H9 (cell line): Measurements from ENCODE around the gene CTAGE4. TPM values are rescaled to one million over a fixed set of nuclear protein-coding genes. Genes with fewer than 3 reads are reported as not detected.

Experiments used
- DNase-seq: peaks from one replicate; pipeline ENCODE4 v3.0.0-alpha.2; 2017
- H2AFZ ChIP-seq: one replicate; pipeline ENCODE4 v1.6.1; 2013; ENCODE audit warnings: mild to moderate bottlenecking, low read length, control low read depth, moderate library complexity
- H2AK5ac ChIP-seq: 2 replicates; pipeline ENCODE4 v1.6.1; 2013; ENCODE audit warnings: low read length, control low read depth, mixed read lengths; ENCODE audit not compliant: insufficient read length
- H2BK120ac ChIP-seq: one replicate; pipeline ENCODE4 v1.6.1; 2013; ENCODE audit warnings: low read depth, mild to moderate bottlenecking, low read length, control low read depth, inconsistent platforms; ENCODE audit not compliant: poor library complexity, severe bottlenecking
- H2BK12ac ChIP-seq: 2 replicates; pipeline ENCODE4 v1.6.1; 2013; ENCODE audit warnings: low read length, control low read depth, mixed read lengths, low read depth; ENCODE audit not compliant: insufficient read length
- H2BK15ac ChIP-seq: 2 replicates; pipeline ENCODE4 v1.6.1; 2013; ENCODE audit warnings: low read depth, low read length, control low read depth
- H2BK20ac ChIP-seq: one replicate; pipeline ENCODE4 v1.6.1; 2013; ENCODE audit warnings: low read depth, mild to moderate bottlenecking, low read length, control low read depth, inconsistent platforms; ENCODE audit not compliant: poor library complexity, severe bottlenecking
- H2BK5ac ChIP-seq: 2 replicates; pipeline ENCODE4 v1.6.1; 2013; ENCODE audit warnings: low read length, control low read depth, mixed read lengths; ENCODE audit not compliant: insufficient read length
- H3K14ac ChIP-seq: 2 replicates; pipeline ENCODE4 v1.6.1; 2013; ENCODE audit warnings: low read length, control low read depth; ENCODE audit not compliant: insufficient read depth
- H3K18ac ChIP-seq: 2 replicates; pipeline ENCODE4 v1.6.1; 2013; ENCODE audit warnings: low read depth, mild to moderate bottlenecking, mixed read lengths, low read length, control low read depth; ENCODE audit not compliant: insufficient read length
- H3K23ac ChIP-seq: 2 replicates; pipeline ENCODE4 v1.6.1; 2013; ENCODE audit warnings: low read length, control low read depth, mixed read lengths, low read depth; ENCODE audit not compliant: insufficient read length
- H3K23me2 ChIP-seq: 2 replicates; pipeline ENCODE4 v1.6.1; 2013; ENCODE audit warnings: low read depth, mild to moderate bottlenecking, mixed read lengths, low read length, control low read depth; ENCODE audit not compliant: insufficient read length, poor library complexity, severe bottlenecking
- H3K27ac ChIP-seq: 2 replicates; pipeline ENCODE4 v1.5.1; 2013; ENCODE audit warnings: low read length, control low read depth, mixed read lengths, low read depth; ENCODE audit not compliant: insufficient read length
- H3K27me3 ChIP-seq: 2 replicates; pipeline ENCODE4 v1.6.1; 2013; ENCODE audit warnings: low read length, control low read depth, inconsistent platforms; ENCODE audit not compliant: insufficient read depth
- H3K4ac ChIP-seq: 2 replicates; pipeline ENCODE4 v1.6.1; 2013; ENCODE audit warnings: low read depth, mild to moderate bottlenecking, control low read depth, inconsistent platforms, low read length, moderate library complexity
- H3K4me1 ChIP-seq: 2 replicates; pipeline ENCODE4 v1.6.1; 2013; ENCODE audit warnings: low read length, control low read depth, inconsistent platforms; ENCODE audit not compliant: insufficient read depth
- H3K4me2 ChIP-seq: 2 replicates; pipeline ENCODE4 v1.6.1; 2013; ENCODE audit warnings: low read length, control low read depth, mixed read lengths; ENCODE audit not compliant: insufficient read length, insufficient read depth
- H3K56ac ChIP-seq: 2 replicates; pipeline ENCODE4 v1.6.1; 2013; ENCODE audit warnings: low read depth, mild to moderate bottlenecking, mixed read lengths, low read length, control low read depth; ENCODE audit not compliant: insufficient read length
- H3K79me1 ChIP-seq: 2 replicates; pipeline ENCODE4 v1.6.1; 2013; ENCODE audit warnings: low read depth, mild to moderate bottlenecking, moderate library complexity, low read length, control low read depth, inconsistent platforms; ENCODE audit not compliant: insufficient read depth, poor library complexity, severe bottlenecking
- H3K79me2 ChIP-seq: 2 replicates; pipeline ENCODE4 v1.6.1; 2013; ENCODE audit warnings: low read length, control low read depth, inconsistent platforms; ENCODE audit not compliant: insufficient read depth
- H3K9ac ChIP-seq: 2 replicates; pipeline ENCODE4 v1.6.1; 2013; ENCODE audit warnings: low read length, control low read depth, mixed read lengths; ENCODE audit not compliant: insufficient read length; ENCODE audit errors: extremely low read depth
- H3K9me3 ChIP-seq: one replicate; pipeline ENCODE4 v1.6.1; 2013; ENCODE audit warnings: low read depth, low read length, inconsistent platforms; ENCODE audit not compliant: control insufficient read depth
- H3T11ph ChIP-seq: one replicate; pipeline ENCODE4 v1.6.1; 2013; ENCODE audit warnings: mild to moderate bottlenecking, low read length, control low read depth, inconsistent platforms
- H4K20me1 ChIP-seq: one replicate; pipeline ENCODE4 v1.6.1; 2013; ENCODE audit not compliant: control insufficient read depth, insufficient read length, insufficient read depth
- H4K5ac ChIP-seq: 2 replicates; pipeline ENCODE4 v1.6.1; 2013; ENCODE audit warnings: low read depth, mild to moderate bottlenecking, mixed read lengths, low read length, control low read depth; ENCODE audit not compliant: insufficient read length
- H4K8ac ChIP-seq: replicated peaks from 2 replicates; pipeline ENCODE4 v1.6.1; 2013; ENCODE audit warnings: low read length, control low read depth, mixed read lengths, low read depth; ENCODE audit not compliant: insufficient read length
- H4K91ac ChIP-seq: 2 replicates; pipeline ENCODE4 v1.6.1; 2013; ENCODE audit warnings: low read depth, mild to moderate bottlenecking, moderate library complexity, mixed read lengths, low read length, control low read depth; ENCODE audit not compliant: insufficient read length
- H3K27ac Mint-ChIP-seq, 3 experiments: 2 replicates in 2 of 3; 3 replicates in 1 of 3; pipeline ENCODE4 v1.8.0; 2020 to 2021; ENCODE audit warnings: mixed read lengths in 3 of 3, mild to moderate bottlenecking in 1 of 3, moderate library complexity in 1 of 3
- H3K27me3 Mint-ChIP-seq: 2 replicates; pipeline ENCODE4 v1.8.0; 2021; ENCODE audit warnings: low read depth, mild to moderate bottlenecking, moderate library complexity, mixed read lengths
- H3K36me3 Mint-ChIP-seq, 3 experiments: 2 replicates in 2 of 3; 3 replicates in 1 of 3; pipeline ENCODE4 v1.8.0; 2020 to 2021; ENCODE audit warnings: low read depth in 3 of 3, mixed read lengths in 3 of 3; ENCODE audit not compliant: insufficient read depth in 1 of 3
- H3K4me1 Mint-ChIP-seq, 2 experiments: 2 replicates each; pipeline ENCODE4 v1.8.0; 2020; ENCODE audit warnings: mixed read lengths in 2 of 2
- H3K4me3 Mint-ChIP-seq, 2 experiments: 2 replicates in 1 of 2; 3 replicates in 1 of 2; pipeline ENCODE4 v1.8.0; 2020 to 2021; ENCODE audit warnings: mild to moderate bottlenecking in 2 of 2, mixed read lengths in 2 of 2, moderate library complexity in 1 of 2
- H3K9me3 Mint-ChIP-seq, 2 experiments: 2 replicates in 1 of 2; 3 replicates in 1 of 2; pipeline ENCODE4 v1.8.0; 2020; ENCODE audit warnings: mild to moderate bottlenecking in 2 of 2, mixed read lengths in 2 of 2, moderate library complexity in 1 of 2
- CTCF ChIP-seq: fragments of 200-600 bp; sonication (generic); conservative IDR thresholded peaks from 3 replicates; pipeline ENCODE4 v1.8.0; 2021; ENCODE audit warnings: antibody characterized with exemption, mild to moderate bottlenecking
- WGBS: extraction: QIAGEN DNeasy Blood & Tissue Kit; methylation state at CpG from one replicate; pipeline ENCODE4 v1.1.7; 2013; ENCODE audit warnings: missing lambda C conversion rate, low lambda C conversion rate, mixed read lengths; ENCODE audit not compliant: insufficient read length; ENCODE audit errors: extremely low coverage; 5-methylcytosine and 5-hydroxymethylcytosine counted together
- total RNA-seq: library from RNA; stranded (reverse); gene quantifications from 2 replicates; pipeline ENCODE4 v1.2.1, GENCODE V29; 2021

The CTAGE4 gene
- total RNA-seq, 1 experiment from 2014 or later, result 6.2 TPM

GRCh38 chr7:144137501-144137900 is 45.8 kb upstream of the CTAGE4 start:
- H2AFZ ChIP-seq, result no peak overlapping the region
- no peaks in the 10 kb centered on the region for H3K79me2 ChIP-seq
- H2BK15ac ChIP-seq, result no peak overlapping the region
- Mint-ChIP-seq H3K4me1 (peaks cover 3% of the 10 kb centered on the region in 2 experiments; a peak in 2 of 4 replicates), H3K4me3 (no peak overlapping the region), H3K27ac (no peak overlapping the region), H3K9me3 (peaks cover 0 to 3% of the 10 kb centered on the region in 2 experiments; a peak in 2 of 5 replicates), H3K27me3 (no peaks in the 10 kb centered on the region), H3K36me3 (no peaks in the 10 kb centered on the region)
- H3K4me1 ChIP-seq, result no peaks in the 10 kb centered on the region
- H3K79me1 ChIP-seq, result no peaks in the 10 kb centered on the region
- WGBS, result no CpG with 5 or more reads among the region's 1 CpG
- no peaks in the 10 kb centered on the region for H3K27me3 ChIP-seq
- no peaks in the 10 kb centered on the region for H3K23me2 ChIP-seq
- H2BK5ac ChIP-seq, result no peak overlapping the region
- DNase-seq, result no peak
- no peak overlapping the region for H3K9ac ChIP-seq
- H4K5ac ChIP-seq, result no peak overlapping the region
- no peak overlapping the region for H3K14ac ChIP-seq
- no peak overlapping the region for H3K56ac ChIP-seq
- H3K27ac ChIP-seq, result no peak overlapping the region
- H2BK12ac ChIP-seq, result no peak overlapping the region
- no peak overlapping the region for H3K4me2 ChIP-seq
- no peak overlapping the region for H4K8ac ChIP-seq
- no peak overlapping the region for H2AK5ac ChIP-seq
- no peak overlapping the region for H4K91ac ChIP-seq
- TF ChIP-seq CTCF, result no peak
- H3K23ac ChIP-seq, result no peak overlapping the region
- no peak overlapping the region for H3T11ph ChIP-seq
- no peak overlapping the region for H3K18ac ChIP-seq
- H3K4ac ChIP-seq, result no peak overlapping the region
- H3K9me3 ChIP-seq, result no peaks in the 10 kb centered on the region
- no peak overlapping the region for H2BK120ac ChIP-seq
- H2BK20ac ChIP-seq, result no peak overlapping the region
- no peaks in the 10 kb centered on the region for H4K20me1 ChIP-seq
